WTC11 (cell line): ENCODE measurements around the gene ZNF530. TPM values are rescaled to one million over a fixed set of nuclear protein-coding genes. Genes with fewer than 3 reads are reported as not detected.

Experiments
- ATAC-seq: fragments of 200-7000 bp; cut with Tn5 transposase; 2 replicates; pipeline ENCODE4 v1.10.0; 2021; ENCODE audit warnings: mild to moderate bottlenecking, moderate library complexity
- CTCF ChIA-PET: fragments of 300-600 bp; sonication (Branson Sonifier 250); formaldehyde crosslinking; loops from one replicate; lab custom pipeline; 2021; ENCODE audit warnings: antibody characterized with exemption; lab: Charles Lee
- POLR2A ChIA-PET: fragments of 350-600 bp; sonication (Branson Sonifier 250); formaldehyde crosslinking; loops from one replicate; lab custom pipeline; 2021; ENCODE audit warnings: antibody characterized with exemption; lab: Charles Lee
- DNase-seq: peaks from one replicate; pipeline ENCODE4 v3.0.0; 2021; ENCODE audit warnings: low spot score
- H3K27ac Mint-ChIP-seq: 2 replicates; pipeline ENCODE4 v1.8.0; 2021; ENCODE audit warnings: mixed read lengths
- H3K27me3 Mint-ChIP-seq: 2 replicates; pipeline ENCODE4 v1.8.0; 2021; ENCODE audit warnings: low read depth, mild to moderate bottlenecking, moderate library complexity, mixed read lengths
- H3K36me3 Mint-ChIP-seq: 2 replicates; pipeline ENCODE4 v1.8.0; 2021; ENCODE audit warnings: mixed read lengths
- H3K4me1 Mint-ChIP-seq: 2 replicates; pipeline ENCODE4 v1.8.0; 2022; ENCODE audit warnings: mixed read lengths
- H3K4me3 Mint-ChIP-seq: 2 replicates; pipeline ENCODE4 v1.8.0; 2021; ENCODE audit warnings: mild to moderate bottlenecking, moderate library complexity, mixed read lengths
- H3K9me3 Mint-ChIP-seq: 2 replicates; pipeline ENCODE4 v1.8.0; 2021; ENCODE audit warnings: mixed read lengths
- AR ChIP-seq: fragments of 250-450 bp; sonication (Bioruptor Pico); IDR thresholded peaks from 2 replicates; pipeline ENCODE4 v1.9.0; 2021; ENCODE audit warnings: mild to moderate bottlenecking
- ATF2 ChIP-seq: sonication (generic); formaldehyde crosslinking; IDR thresholded peaks from 2 replicates; pipeline ENCODE4 v1.8.1; 2022; ENCODE audit warnings: low read depth, missing genetic modification reagents, borderline replicate concordance
- CDX4 ChIP-seq: fragments of 250-450 bp; sonication (Bioruptor Pico); IDR thresholded peaks from 2 replicates; pipeline ENCODE4 v1.9.0; 2021; ENCODE audit warnings: moderate library complexity, mild to moderate bottlenecking, inconsistent platforms, borderline replicate concordance
- E2F1 ChIP-seq: sonication (generic); formaldehyde crosslinking; IDR thresholded peaks from 2 replicates; pipeline ENCODE4 v1.8.0; 2022; ENCODE audit warnings: mild to moderate bottlenecking, missing genetic modification reagents
- IRF1 ChIP-seq: sonication (generic); formaldehyde crosslinking; IDR thresholded peaks from 2 replicates; pipeline ENCODE4 v1.8.0; 2023; ENCODE audit warnings: missing genetic modification reagents
- KAT7 ChIP-seq: sonication (generic); formaldehyde crosslinking; IDR thresholded peaks from 2 replicates; pipeline ENCODE4 v1.8.1; 2023; ENCODE audit warnings: missing genetic modification reagents, mild to moderate bottlenecking, borderline replicate concordance
- NFATC4 ChIP-seq: fragments of 250-450 bp; sonication (Bioruptor Pico); IDR thresholded peaks from 2 replicates; pipeline ENCODE4 v1.9.0; 2021; ENCODE audit warnings: mild to moderate bottlenecking
- PRDM15 ChIP-seq: sonication (generic); formaldehyde crosslinking; IDR thresholded peaks from 2 replicates; pipeline ENCODE4 v1.8.0; 2022; ENCODE audit warnings: missing genetic modification reagents
- PRRX2 ChIP-seq: fragments of 250-450 bp; sonication (Bioruptor Pico); IDR thresholded peaks from 2 replicates; pipeline ENCODE4 v1.8.0; 2021; ENCODE audit warnings: mild to moderate bottlenecking
- RELA ChIP-seq: sonication (generic); formaldehyde crosslinking; IDR thresholded peaks from 2 replicates; pipeline ENCODE4 v1.8.1; 2022; ENCODE audit warnings: missing genetic modification reagents, mild to moderate bottlenecking, borderline replicate concordance
- SMAD3 ChIP-seq: sonication (generic); formaldehyde crosslinking; IDR thresholded peaks from 2 replicates; pipeline ENCODE4 v1.8.0; 2022; ENCODE audit warnings: missing genetic modification reagents, mild to moderate bottlenecking, borderline replicate concordance
- TEAD1 ChIP-seq: sonication (generic); formaldehyde crosslinking; IDR thresholded peaks from 2 replicates; pipeline ENCODE4 v1.8.0; 2022; ENCODE audit warnings: mild to moderate bottlenecking, missing genetic modification reagents
- USF1 ChIP-seq: sonication (generic); formaldehyde crosslinking; IDR thresholded peaks from 2 replicates; pipeline ENCODE4 v1.8.0; 2022; ENCODE audit warnings: mild to moderate bottlenecking, missing genetic modification reagents
- ZNF121 ChIP-seq: sonication (generic); formaldehyde crosslinking; IDR thresholded peaks from 2 replicates; pipeline ENCODE4 v1.8.0; 2023; ENCODE audit warnings: missing genetic modification reagents
- ZNF138 ChIP-seq: sonication (generic); formaldehyde crosslinking; conservative IDR thresholded peaks from 2 replicates; pipeline ENCODE4 v1.8.1; 2022; ENCODE audit warnings: mild to moderate bottlenecking, moderate library complexity, missing genetic modification reagents
- ZNF219 ChIP-seq: sonication (generic); formaldehyde crosslinking; IDR thresholded peaks from 2 replicates; pipeline ENCODE4 v1.8.0; 2023; ENCODE audit warnings: missing genetic modification reagents, mild to moderate bottlenecking, borderline replicate concordance
- ZNF317 ChIP-seq: sonication (generic); formaldehyde crosslinking; IDR thresholded peaks from 2 replicates; pipeline ENCODE4 v1.8.1; 2023; ENCODE audit warnings: low read depth, mild to moderate bottlenecking, moderate library complexity, missing genetic modification reagents, borderline replicate concordance
- ZNF396 ChIP-seq: fragments of 250-450 bp; sonication (Bioruptor Pico); IDR thresholded peaks from 2 replicates; pipeline ENCODE4 v1.8.0; 2021; ENCODE audit warnings: mild to moderate bottlenecking, moderate library complexity, borderline replicate concordance
- ZNF425 ChIP-seq: fragments of 250-450 bp; sonication (Bioruptor Pico); conservative IDR thresholded peaks from 2 replicates; pipeline ENCODE4 v1.9.0; 2021; ENCODE audit warnings: mild to moderate bottlenecking
- total RNA-seq: library from RNA; stranded (reverse); gene quantifications from 3 replicates; pipeline ENCODE4 v1.2.3, GENCODE V29; 2021

The ZNF530 gene
- total RNA-seq, 1 experiment from 2014 or later: 11.2 TPM

GRCh38 chr19:57632987-57633831, 33.5 kb downstream of the ZNF530 start, which contains the start of gene ZNF211 (continued):
- no peak for TF ChIP-seq CDX4 (CRISPR knock-in tag)
- TF ChIP-seq TEAD1 (CRISPR knock-in tag): 0 out of 2 replicates have a peak, but pooled peaks have one; percentile 17
- TF ChIP-seq ZNF121: no peak
- no peak for TF ChIP-seq PRDM15
- no peak for TF ChIP-seq ATF2
- TF ChIP-seq ZNF219: no peak
- TF ChIP-seq IRF1: no peak
- no peak for TF ChIP-seq ZNF396
- no peak for TF ChIP-seq AR (CRISPR knock-in tag)
- TF ChIP-seq ZNF317 (CRISPR knock-in tag): no peak
- 0 out of 2 replicates have a peak, but pooled peaks have one; percentile 28 for TF ChIP-seq RELA (CRISPR knock-in tag)
- TF ChIP-seq SMAD3: 0 out of 2 replicates have a peak, but pooled peaks have one; percentile 32
- no peak for TF ChIP-seq PRRX2

- DNase-seq (no peak), ATAC-seq (0 out of 2 replicates have a peak, but pooled peaks have one; percentile 4)
- CTCF ChIA-PET: interaction anchor here (1.3 to 1.4 kb wide), 4 partner anchors 18 to 76 kb away, joined by 3 to 7 read pairs (median 6); partner anchors contain the start of genes ZNF154, ZNF416 and ZNF551
- Mint-ChIP-seq H3K27ac (no peak overlapping the region), H3K9me3 (peaks cover 23% of the 10 kb centered on the region), H3K36me3 (peaks cover 37% of the 10 kb centered on the region), H3K4me3 (peak overlapping the region; percentile 96), H3K27me3 (peaks cover 4% of the 10 kb centered on the region; the same call in 1 of the 2 replicates), H3K4me1 (peaks cover 16% of the 10 kb centered on the region)
- POLR2A ChIA-PET: interaction anchor here (1.0 to 1.8 kb wide), 2 partner anchors 31 to 48 kb away, joined by 3 to 10 read pairs; partner anchors contain the start of gene ZNF551
- no peak for TF ChIP-seq E2F1 (CRISPR knock-in tag)
- no peak for TF ChIP-seq ZNF317 (CRISPR knock-in tag)
- no peak for TF ChIP-seq NFATC4
- no peak for TF ChIP-seq KAT7 (CRISPR knock-in tag)
- no peak for TF ChIP-seq ZNF138 (CRISPR knock-in tag)
- TF ChIP-seq ZNF425 (CRISPR knock-in tag): no peak
- TF ChIP-seq USF1 (CRISPR knock-in tag): no peak
Measured at GRCh38 chr19:57633832-57634131, 34.1 kb downstream of the ZNF530 start.
